Right lobe of liver (tissue), 4 donors: ENCODE measurements around the gene DLGAP5.

Experiments used
- CTCF ChIP-seq, 4 donors: fragments of 200-600 bp in 3 of 4; fragments of 450-650 bp in 1 of 4; IDR thresholded peaks; one replicate each; pipeline versions ENCODE4 v1.5.1 to v1.8.0; 2016 to 2022; ENCODE audit warnings: antibody characterized with exemption in 4 of 4, mild to moderate bottlenecking in 2 of 4
- POLR2A ChIP-seq: fragments of 450-650 bp; IDR thresholded peaks from one replicate; pipeline ENCODE4 v1.6.1; 2017; ENCODE audit warnings: antibody characterized with exemption, mild to moderate bottlenecking
- donor health status: DM: no; HTN: no; CAD: no.
- donor health status: DM: no; HTN: no; CAD: no.
- donor health status: DM: no; HTN: yes; CAD: no.

- TF ChIP-seq POLR2A (no peak), CTCF (IDR thresholded peaks at IDR 0.05) (no peak)
Measured at GRCh38 chr14:55223364-55223763, 32.0 kb upstream of the DLGAP5 start.
